PC-3 (cell line): ENCODE data around the gene TLN1. TPM values are rescaled to one million over a fixed set of nuclear protein-coding genes. Genes with fewer than 3 reads are reported as not detected.

Source experiments
- ATAC-seq: fragments of 200-7000 bp; cut with Tn5 transposase; 2 replicates; pipeline ENCODE4 v1.9.1; 2020; ENCODE audit warnings: mild to moderate bottlenecking, moderate library complexity
- BruUV-seq: library from RNA; stranded (reverse); fragments of 400-500 nt; replicated peaks from 2 replicates; lab custom pipeline; 2021; lab: Mats Ljungman, UMichigan
- CTCF ChIA-PET: fragments of 300-600 bp; sonication (Branson Sonifier 250); formaldehyde crosslinking; loops from one replicate; lab custom pipeline; 2022; ENCODE audit warnings: antibody characterized with exemption; lab: Charles Lee
- POLR2A ChIA-PET: fragments of 300-600 bp; sonication (Branson Sonifier 250); formaldehyde crosslinking; loops from one replicate; lab custom pipeline; 2022; ENCODE audit warnings: antibody characterized with exemption; ENCODE audit not compliant: unreplicated experiment; lab: Charles Lee
- DNase-seq: peaks from one replicate; pipeline ENCODE4 v3.0.0-alpha.2; 2015
- H2AFZ ChIP-seq: fragments of 300-600 bp; sonication (generic); 2 replicates; pipeline ENCODE4 v1.6.0; 2016; ENCODE audit warnings: antibody characterized with exemption, low read length
- H3F3A ChIP-seq: fragments of 300-600 bp; sonication (generic); one replicate; pipeline ENCODE4 v1.6.0; 2017; ENCODE audit warnings: antibody characterized with exemption, low read length, control low read depth, mild to moderate bottlenecking; ENCODE audit not compliant: unreplicated experiment
- H3K27ac ChIP-seq: fragments of 300-600 bp; sonication (generic); 2 replicates; pipeline ENCODE4 v1.5.1; 2016; ENCODE audit warnings: mild to moderate bottlenecking, low read length
- H3K27me3 ChIP-seq: fragments of 300-600 bp; sonication (generic); 2 replicates; pipeline ENCODE4 v1.6.1; 2016; ENCODE audit warnings: low read length, mixed read lengths
- H3K36me3 ChIP-seq: fragments of 300-600 bp; sonication (generic); 2 replicates; pipeline ENCODE4 v1.6.1; 2016; ENCODE audit warnings: low read depth, mixed run types, low read length, mixed read lengths
- H3K4me1 ChIP-seq: fragments of 300-600 bp; sonication (generic); 2 replicates; pipeline ENCODE4 v1.5.1; 2016; ENCODE audit warnings: low read length; ENCODE audit not compliant: insufficient read depth
- H3K4me2 ChIP-seq: fragments of 300-600 bp; sonication (generic); 2 replicates; pipeline ENCODE4 v1.6.0; 2016; ENCODE audit warnings: low read length
- H3K4me3 ChIP-seq: fragments of 300-600 bp; sonication (generic); 2 replicates; pipeline ENCODE4 v1.5.1; 2016; ENCODE audit warnings: mild to moderate bottlenecking, low read length, mixed read lengths
- H3K79me2 ChIP-seq: fragments of 300-600 bp; sonication (generic); 2 replicates; pipeline ENCODE4 v1.6.1; 2017; ENCODE audit warnings: low read length, mixed read lengths
- H3K9ac ChIP-seq: fragments of 300-600 bp; sonication (generic); 2 replicates; pipeline ENCODE4 v1.6.0; 2016; ENCODE audit warnings: mild to moderate bottlenecking, low read length
- H3K9me2 ChIP-seq: fragments of 300-600 bp; sonication (generic); replicated peaks from 2 replicates; pipeline ENCODE4 v1.6.1; 2016; ENCODE audit warnings: mixed run types, low read length, mixed read lengths
- H3K9me3 ChIP-seq: fragments of 300-600 bp; sonication (generic); 2 replicates; pipeline ENCODE4 v1.6.1; 2016; ENCODE audit warnings: low read length, mixed read lengths
- H4K20me1 ChIP-seq: fragments of 300-600 bp; sonication (generic); 2 replicates; pipeline ENCODE4 v1.6.1; 2016; ENCODE audit warnings: low read length, mixed read lengths
- EZH2 ChIP-seq: fragments of 300-600 bp; sonication (generic); IDR thresholded peaks from one replicate; pipeline ENCODE4 v1.6.1; 2017; ENCODE audit warnings: antibody characterized with exemption, mild to moderate bottlenecking, low read length; ENCODE audit not compliant: unreplicated experiment
- EZH2phosphoT487 ChIP-seq: fragments of 300-600 bp; sonication (generic); IDR thresholded peaks from 2 replicates; pipeline ENCODE4 v1.6.1; 2018; ENCODE audit warnings: mild to moderate bottlenecking, antibody characterized with exemption, low read length, borderline replicate concordance
- intact Hi-C: fragments of 100-400 bp; cut with micrococcal nuclease; formaldehyde crosslinking; loops from 2 replicates; pipeline ENCODE4 v1.9.0; 2023
- total RNA-seq: library from RNA; depleted of rRNA; stranded (reverse); fragments of >200 nt; gene quantifications from 2 replicates; pipeline ENCODE4 v1.2.3, GENCODE V29; 2014
- TF ChIP-seq, protein P1 (sequence below): fragments of 300-600 bp; sonication (generic); conservative IDR thresholded peaks from 2 replicates; pipeline ENCODE4 v1.5.1; 2017; ENCODE audit warnings: antibody characterized with exemption, low read depth, mild to moderate bottlenecking, low read length

TLN1 gene
- total RNA-seq, 1 experiment from 2014 or later: 118 TPM

DNA sequence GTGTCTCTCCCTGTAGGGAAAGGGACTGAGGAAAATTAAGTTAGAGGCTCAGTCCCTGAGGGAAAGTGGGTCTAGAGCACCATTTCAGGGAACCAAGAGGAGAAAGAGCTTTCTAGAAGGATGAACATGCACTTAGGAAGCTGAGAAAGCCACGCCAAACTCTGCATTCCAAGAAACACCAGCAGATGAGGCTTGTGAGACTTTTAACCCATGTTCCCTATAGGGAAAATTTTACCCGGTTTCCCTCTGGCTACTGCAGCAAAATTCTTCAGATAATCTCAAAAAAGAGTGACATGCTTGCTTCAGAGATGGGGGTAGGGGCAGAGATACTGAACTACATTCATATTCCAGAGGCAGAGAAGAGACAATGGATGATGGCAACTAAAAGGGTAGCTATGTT is 8.6 kb downstream of the TLN1 start:
- H3K27ac ChIP-seq: no peak overlapping the region
- H3K79me2 ChIP-seq: peaks cover 23% of the 10 kb centered on the region
- no peak overlapping the region for H3K4me3 ChIP-seq
- H3K9me2 ChIP-seq: no peaks in the 10 kb centered on the region
- H4K20me1 ChIP-seq: no peaks in the 10 kb centered on the region
- CTCF ChIA-PET: no interaction called here
- H3F3A ChIP-seq: no peaks in the 10 kb centered on the region
- H3K27me3 ChIP-seq: no peaks in the 10 kb centered on the region
- POLR2A ChIA-PET: no interaction called here
- H3K4me2 ChIP-seq: no peak overlapping the region
- no peak overlapping the region for H2AFZ ChIP-seq
- no peak for DNase-seq
- no peak for ATAC-seq
- H3K9me3 ChIP-seq: no peaks in the 10 kb centered on the region
- no TSS peak for BruUV-seq
- H3K4me1 ChIP-seq: peaks cover 17% of the 10 kb centered on the region
- intact Hi-C loops: no loop called here
- TF ChIP-seq EZH2 (no peak), EZH2phosphoT487 (no peak)
- TF ChIP-seq, protein P1, sequence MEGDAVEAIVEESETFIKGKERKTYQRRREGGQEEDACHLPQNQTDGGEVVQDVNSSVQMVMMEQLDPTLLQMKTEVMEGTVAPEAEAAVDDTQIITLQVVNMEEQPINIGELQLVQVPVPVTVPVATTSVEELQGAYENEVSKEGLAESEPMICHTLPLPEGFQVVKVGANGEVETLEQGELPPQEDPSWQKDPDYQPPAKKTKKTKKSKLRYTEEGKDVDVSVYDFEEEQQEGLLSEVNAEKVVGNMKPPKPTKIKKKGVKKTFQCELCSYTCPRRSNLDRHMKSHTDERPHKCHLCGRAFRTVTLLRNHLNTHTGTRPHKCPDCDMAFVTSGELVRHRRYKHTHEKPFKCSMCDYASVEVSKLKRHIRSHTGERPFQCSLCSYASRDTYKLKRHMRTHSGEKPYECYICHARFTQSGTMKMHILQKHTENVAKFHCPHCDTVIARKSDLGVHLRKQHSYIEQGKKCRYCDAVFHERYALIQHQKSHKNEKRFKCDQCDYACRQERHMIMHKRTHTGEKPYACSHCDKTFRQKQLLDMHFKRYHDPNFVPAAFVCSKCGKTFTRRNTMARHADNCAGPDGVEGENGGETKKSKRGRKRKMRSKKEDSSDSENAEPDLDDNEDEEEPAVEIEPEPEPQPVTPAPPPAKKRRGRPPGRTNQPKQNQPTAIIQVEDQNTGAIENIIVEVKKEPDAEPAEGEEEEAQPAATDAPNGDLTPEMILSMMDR: no peak
- peaks cover 23% of the 10 kb centered on the region for H3K36me3 ChIP-seq
- H3K9ac ChIP-seq: no peak overlapping the region

DNA sequence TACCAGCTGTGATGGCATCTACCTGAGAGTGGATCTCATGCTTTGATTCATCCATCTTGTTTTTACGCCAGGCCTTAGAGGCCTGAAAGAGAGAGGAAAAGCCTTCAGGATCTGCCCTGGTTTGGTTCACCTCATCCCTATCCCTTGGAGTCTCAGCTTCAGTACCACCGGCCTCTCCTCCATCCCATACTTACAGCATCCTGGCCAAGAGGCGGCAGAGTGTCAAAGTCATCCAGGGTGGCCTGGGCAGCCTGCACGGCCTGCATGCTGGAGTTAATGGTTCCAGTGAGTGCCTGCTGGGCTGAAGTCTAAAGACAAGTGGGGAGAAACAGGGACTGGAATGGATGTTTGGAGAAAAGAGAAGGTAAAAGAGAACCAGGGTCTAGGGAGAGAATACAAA is 12.4 kb downstream of the TLN1 start:
- Histone ChIP-seq H3F3A (no peaks in the 10 kb centered on the region), H4K20me1 (no peaks in the 10 kb centered on the region), H3K9me2 (no peaks in the 10 kb centered on the region), H3K9me3 (no peaks in the 10 kb centered on the region), H3K4me2 (no peak overlapping the region), H3K9ac (no peak overlapping the region), H3K79me2 (no peaks in the 10 kb centered on the region), H3K4me1 (peaks cover 4% of the 10 kb centered on the region; the same call in 1 of the 2 replicates), H3K27me3 (no peaks in the 10 kb centered on the region), H3K4me3 (no peak overlapping the region), H3K27ac (peak overlapping the region; percentile 34), H3K36me3 (peaks cover 41% of the 10 kb centered on the region), H2AFZ (no peak overlapping the region)
- intact Hi-C loops: no loop called here
- ATAC-seq (no peak), DNase-seq (no peak)
- ChIA-PET POLR2A (no interaction called here), CTCF (interaction anchor here (0.5 to 0.6 kb wide), 2 partner anchors 8 to 23 kb away, joined by 3 read pairs; no protein-coding TSS in a partner anchor)
- BruUV-seq: TSS peak; percentile 56
- TF ChIP-seq EZH2phosphoT487 (no peak), EZH2 (no peak)
- TF ChIP-seq, protein P1: no peak

DNA sequence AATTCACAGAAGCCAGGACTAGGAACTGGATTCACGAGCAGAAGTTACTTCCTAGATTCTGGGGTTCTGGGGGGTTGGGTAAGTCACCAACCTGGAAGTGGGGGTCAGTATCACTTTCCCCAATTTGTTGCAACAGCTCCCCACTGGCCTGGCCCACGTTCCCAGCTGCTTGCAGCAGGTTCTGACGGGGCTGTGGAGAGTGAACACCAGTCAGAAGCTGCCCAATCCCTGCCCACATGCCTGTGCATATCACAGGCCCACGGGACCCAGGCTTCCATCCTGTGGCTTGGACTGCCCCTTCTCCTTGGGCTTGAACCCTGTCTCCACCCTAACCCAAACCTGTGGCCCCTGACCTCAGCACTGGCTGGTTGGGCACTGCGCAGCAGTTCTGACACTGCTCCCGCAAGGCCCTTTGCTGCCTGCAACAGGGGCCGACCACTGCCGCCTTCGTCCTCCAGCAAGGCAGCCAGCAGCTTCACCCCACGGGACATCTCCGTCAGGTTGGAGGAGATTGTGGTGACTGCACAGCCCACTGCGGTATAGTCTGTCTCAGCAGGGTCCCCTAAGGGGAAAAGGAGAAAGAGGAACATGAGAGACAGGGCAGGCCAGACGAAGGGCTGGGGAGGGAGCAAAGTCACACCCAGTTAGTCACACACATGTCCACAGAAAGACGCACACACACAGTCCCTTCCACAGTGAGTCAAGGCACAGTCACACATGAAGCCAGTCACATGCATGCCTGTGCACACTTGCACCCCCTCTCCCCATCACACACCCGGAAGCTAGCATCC is 13.1 kb downstream of the TLN1 start:
- Histone ChIP-seq H3K36me3 (peaks cover 45% of the 10 kb centered on the region), H3K4me1 (peaks cover 4% of the 10 kb centered on the region; the same call in 1 of the 2 replicates), H3K27ac (peak overlapping the region; percentile 63), H2AFZ (no peak overlapping the region), H3F3A (no peaks in the 10 kb centered on the region), H3K9me2 (no peaks in the 10 kb centered on the region), H3K79me2 (no peaks in the 10 kb centered on the region), H3K9me3 (no peaks in the 10 kb centered on the region), H3K4me2 (no peak overlapping the region), H3K27me3 (no peaks in the 10 kb centered on the region), H3K9ac (no peak overlapping the region), H4K20me1 (no peaks in the 10 kb centered on the region), H3K4me3 (no peak overlapping the region)
- no TSS peak for BruUV-seq
- DNase-seq (peak; percentile 39), ATAC-seq (peak; percentile 96)
- ChIA-PET CTCF (interaction anchor here (0.5 to 0.6 kb wide), 2 partner anchors 9 to 22 kb away, joined by 3 read pairs; no protein-coding TSS in a partner anchor), POLR2A (no interaction called here)
- intact Hi-C loops: no loop called here
- TF ChIP-seq EZH2 (no peak), EZH2phosphoT487 (no peak)
- TF ChIP-seq, protein P1: no peak
